ENCODE measurements around the gene ACAT2. TPM values are rescaled to one million over a fixed set of nuclear protein-coding genes. Genes with fewer than 3 reads are reported as not detected.

The ACAT2 gene
- total RNA-seq, 1 donor from 2014 or later = 92.5 TPM

DNA sequence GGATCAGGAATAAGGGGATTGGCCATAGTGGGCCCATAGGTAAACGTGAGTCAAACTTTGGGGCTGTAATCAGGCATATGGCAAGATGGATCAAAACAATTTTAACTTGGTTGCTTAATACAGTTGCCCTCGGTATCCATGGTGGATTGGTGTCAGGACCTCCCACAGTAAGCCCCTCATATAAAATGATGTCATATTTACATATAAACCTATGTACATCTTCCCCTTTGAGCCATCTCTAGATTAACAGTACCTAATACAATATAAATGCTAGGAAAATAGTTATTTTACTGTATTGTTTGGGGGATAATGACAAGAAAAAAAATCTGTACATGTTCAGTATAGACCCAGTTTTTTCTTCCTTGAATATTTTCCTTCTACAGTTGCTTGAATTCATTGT is 7.4 kb upstream of the ACAT2 start:
- Histone ChIP-seq H3K27ac (no peak overlapping the region), H3K79me2 (ENCODE audit: low read depth) (peaks cover 44% of the 10 kb centered on the region), H3K4me2 (no peak overlapping the region), H4K20me1 (ENCODE audit: low read depth) (peaks cover 15% of the 10 kb centered on the region), H3F3A (ENCODE audit: low read depth) (peaks cover 60% of the 10 kb centered on the region), H3K9ac (no peak overlapping the region), H3K4me1 (no peaks in the 10 kb centered on the region), H3K27me3 (no peaks in the 10 kb centered on the region), H3K9me3 (ENCODE audit: low read depth) (no peaks in the 10 kb centered on the region), H3K4me3 (no peak overlapping the region), H3K36me3 (peaks cover 35% of the 10 kb centered on the region), H2AFZ (replicated peaks) (no peak overlapping the region)
- peaks cover 40% of the 10 kb centered on the region for H3K36me3 Mint-ChIP-seq
- H3K27ac Mint-ChIP-seq = no peak overlapping the region
- TF ChIP-seq EZH2phosphoT487 (IDR thresholded peaks at IDR 0.05) (no peak), EZH2 (IDR thresholded peaks at IDR 0.05) (no peak), CTCF (IDR thresholded peaks at IDR 0.05) (no peak)
- H3K27me3 Mint-ChIP-seq (ENCODE audit: insufficient read depth, low read depth) = peaks cover 2% of the 10 kb centered on the region
- no peaks in the 10 kb centered on the region for H3K4me1 Mint-ChIP-seq
- no peak for DNase-seq (ENCODE audit: low spot score)
- H3K9me3 Mint-ChIP-seq = no peaks in the 10 kb centered on the region
- H3K4me3 Mint-ChIP-seq = no peak overlapping the region

DNA sequence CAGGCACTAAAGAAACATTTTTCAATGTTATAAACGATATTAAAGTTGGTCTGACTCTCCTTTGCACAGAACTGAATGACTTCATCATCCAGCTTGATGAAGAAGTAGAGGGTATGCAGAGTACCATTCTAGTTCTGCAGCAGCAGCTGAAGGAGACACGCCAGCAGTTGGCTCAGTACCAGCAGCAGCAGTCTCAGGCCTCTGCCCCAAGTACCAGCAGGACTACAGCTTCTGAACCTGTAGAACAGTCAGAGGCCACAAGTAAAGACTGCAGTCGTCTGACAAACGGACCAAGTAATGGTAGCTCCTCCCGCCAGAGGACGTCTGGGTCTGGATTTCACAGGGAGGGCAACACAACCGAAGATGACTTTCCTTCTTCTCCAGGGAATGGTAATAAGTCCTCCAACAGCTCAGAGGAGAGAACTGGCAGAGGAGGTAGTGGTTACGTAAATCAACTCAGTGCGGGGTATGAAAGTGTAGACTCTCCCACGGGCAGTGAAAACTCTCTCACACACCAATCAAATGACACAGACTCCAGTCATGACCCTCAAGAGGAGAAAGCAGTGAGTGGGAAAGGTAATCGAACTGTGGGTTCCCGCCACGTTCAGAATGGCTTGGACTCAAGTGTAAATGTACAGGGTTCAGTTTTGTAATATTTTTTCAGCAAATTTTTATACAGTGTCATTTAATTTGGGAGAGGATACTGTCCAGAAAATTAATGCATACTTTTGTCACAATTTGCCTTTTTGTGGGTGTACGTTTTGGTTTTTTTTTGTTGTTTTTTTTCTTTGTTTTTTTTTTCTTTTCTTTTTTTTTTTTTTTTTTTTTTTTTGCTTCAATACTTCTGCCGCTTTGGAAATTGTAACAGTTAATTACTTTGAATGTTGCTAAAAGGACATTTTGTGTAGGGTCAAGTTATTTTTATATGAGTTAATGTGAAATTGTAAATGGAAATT is 6.6 kb upstream of the ACAT2 start:
- H3K4me3 Mint-ChIP-seq = no peak overlapping the region
- peaks cover 68% of the 10 kb centered on the region for H3F3A ChIP-seq (ENCODE audit: low read depth)
- peaks cover 2% of the 10 kb centered on the region for H3K27me3 Mint-ChIP-seq (ENCODE audit: insufficient read depth, low read depth)
- H3K9me3 ChIP-seq (ENCODE audit: low read depth) = no peaks in the 10 kb centered on the region
- peaks cover 33% of the 10 kb centered on the region for H3K36me3 ChIP-seq
- no peak overlapping the region for H3K9ac ChIP-seq
- no peak overlapping the region for H3K27ac Mint-ChIP-seq
- H3K27me3 ChIP-seq = no peaks in the 10 kb centered on the region
- H3K4me3 ChIP-seq = no peak overlapping the region
- no peak overlapping the region for H2AFZ ChIP-seq (replicated peaks)
- no peak for DNase-seq (ENCODE audit: low spot score)
- no peaks in the 10 kb centered on the region for H3K9me3 Mint-ChIP-seq
- H3K79me2 ChIP-seq (ENCODE audit: low read depth) = peaks cover 43% of the 10 kb centered on the region
- no peak overlapping the region for H3K4me2 ChIP-seq
- peaks cover 6% of the 10 kb centered on the region for H3K4me1 Mint-ChIP-seq
- peaks cover 4% of the 10 kb centered on the region for H3K4me1 ChIP-seq
- peaks cover 15% of the 10 kb centered on the region for H4K20me1 ChIP-seq (ENCODE audit: low read depth)
- peaks cover 41% of the 10 kb centered on the region for H3K36me3 Mint-ChIP-seq
- H3K27ac ChIP-seq = no peak overlapping the region
- TF ChIP-seq EZH2 (IDR thresholded peaks at IDR 0.05) (no peak), EZH2phosphoT487 (IDR thresholded peaks at IDR 0.05) (no peak), CTCF (IDR thresholded peaks at IDR 0.05) (no peak)

DNA sequence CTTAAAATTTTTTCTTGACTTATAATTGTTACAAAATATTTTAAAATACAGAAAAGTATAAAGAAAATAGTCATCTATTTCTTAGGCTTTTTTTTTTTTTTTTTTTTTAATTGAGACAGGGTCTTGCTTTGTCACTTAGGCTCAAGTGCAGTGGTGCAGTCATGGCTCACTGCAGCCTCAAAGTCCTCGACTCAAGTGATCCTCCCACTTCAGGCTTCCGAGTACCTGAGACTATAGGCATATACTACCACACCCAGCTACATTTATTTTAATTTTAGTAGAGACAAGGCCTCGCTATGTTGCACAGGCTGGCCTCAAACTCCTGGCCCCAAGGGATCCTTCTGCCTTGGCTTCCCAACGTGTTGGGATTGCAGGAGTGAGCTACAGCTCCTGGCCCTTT is 5.3 kb upstream of the ACAT2 start:
- Histone ChIP-seq H2AFZ (replicated peaks) (no peak overlapping the region), H3K36me3 (peaks cover 25% of the 10 kb centered on the region), H3K27ac (no peak overlapping the region), H4K20me1 (ENCODE audit: low read depth) (peaks cover 12% of the 10 kb centered on the region), H3K27me3 (no peaks in the 10 kb centered on the region), H3F3A (ENCODE audit: low read depth) (peaks cover 81% of the 10 kb centered on the region), H3K4me2 (no peak overlapping the region), H3K79me2 (ENCODE audit: low read depth) (peaks cover 32% of the 10 kb centered on the region), H3K4me3 (no peak overlapping the region), H3K9ac (no peak overlapping the region), H3K4me1 (peaks cover 14% of the 10 kb centered on the region), H3K9me3 (ENCODE audit: low read depth) (no peaks in the 10 kb centered on the region)
- Mint-ChIP-seq H3K4me1 (peaks cover 18% of the 10 kb centered on the region), H3K4me3 (no peak overlapping the region), H3K36me3 (peaks cover 43% of the 10 kb centered on the region), H3K27ac (no peak overlapping the region), H3K9me3 (no peaks in the 10 kb centered on the region), H3K27me3 (ENCODE audit: insufficient read depth, low read depth) (peaks cover 2% of the 10 kb centered on the region)
- DNase-seq (ENCODE audit: low spot score) = no peak
- TF ChIP-seq CTCF (IDR thresholded peaks at IDR 0.05) (no peak), EZH2 (IDR thresholded peaks at IDR 0.05) (no peak), EZH2phosphoT487 (IDR thresholded peaks at IDR 0.05) (no peak)
